GM19468 (cell line): ENCODE data around the gene RIC8A.
"Not testable (repeated sequence)": the region's sequence is repeated elsewhere in the genome, so short reads cannot be mapped to it uniquely, and the experiment has no call there.

ENCODE experiments used
- ATAC-seq: cut with Tn5 transposase; IDR thresholded peaks from one replicate; pipeline ENCODE4 v1.9.1; 2021; ENCODE audit warnings: mild to moderate bottlenecking, moderate library complexity, moderate number of reproducible peaks; ENCODE audit not compliant: unreplicated experiment; ENCODE audit errors: extremely low read depth

Gene RIC8A

GRCh38 chr11:207208-207862 is at the start of gene RIC8A, which contains the start of gene BET1L:
RIC8A (plus strand) TSS chr11:207708; CDS start chr11:208855, 1,147 bp downstream.
BET1L (minus strand) TSS chr11:207399; CDS start chr11:207321, 78 bp downstream.
- peak; percentile 59 for ATAC-seq

- not testable (repeated sequence) for ATAC-seq
Measured at GRCh38 chr11:180242-180641, 27.3 kb upstream of the RIC8A start.

GRCh38 chr11:189200-189783 is 18.2 kb upstream of the RIC8A start:
- ATAC-seq: not testable (repeated sequence)

- ATAC-seq: peak; percentile 61
Measured at GRCh38 chr11:189843-190311, 17.6 kb upstream of the RIC8A start.

GRCh38 chr11:190546-190945 is 17.0 kb upstream of the RIC8A start:
- ATAC-seq: not testable (repeated sequence)

GRCh38 chr11:191490-192478 is 15.7 kb upstream of the RIC8A start:
- not testable (repeated sequence) for ATAC-seq

GRCh38 chr11:192674-193128 is 14.8 kb upstream of the RIC8A start, which contains the start of gene SCGB1C1:
SCGB1C1 (plus strand) TSS chr11:193078; CDS start chr11:193100, 22 bp downstream.
- not testable (repeated sequence) for ATAC-seq

GRCh38 chr11:193481-193880 is 14.0 kb upstream of the RIC8A start:
- ATAC-seq: not testable (repeated sequence)

GRCh38 chr11:196786-197731 is 10.4 kb upstream of the RIC8A start:
- ATAC-seq: no peak

- no peak for ATAC-seq
Measured at GRCh38 chr11:197741-198235, 9.7 kb upstream of the RIC8A start.

GRCh38 chr11:198236-198806 is 9.2 kb upstream of the RIC8A start:
- no peak for ATAC-seq

GRCh38 chr11:199004-199581 is 8.4 kb upstream of the RIC8A start:
- ATAC-seq: no peak

GRCh38 chr11:199782-200181 is 7.7 kb upstream of the RIC8A start:
- ATAC-seq: no peak

GRCh38 chr11:200224-201003 is 7.1 kb upstream of the RIC8A start:
- no peak for ATAC-seq

- no peak for ATAC-seq
Measured at GRCh38 chr11:201966-202365, 5.5 kb upstream of the RIC8A start.

GRCh38 chr11:202490-202889 is 5.0 kb upstream of the RIC8A start:
- ATAC-seq: no peak

- no peak for ATAC-seq
Measured at GRCh38 chr11:203056-203944, 4.2 kb upstream of the RIC8A start.
